HG03280 (cell line): ENCODE data around the gene DLX4.

Source experiments
- ATAC-seq: cut with Tn5 transposase; IDR thresholded peaks from one replicate; pipeline ENCODE4 v1.9.1; 2021; ENCODE audit warnings: mild to moderate bottlenecking, moderate library complexity; ENCODE audit not compliant: unreplicated experiment

DLX4 gene

DNA sequence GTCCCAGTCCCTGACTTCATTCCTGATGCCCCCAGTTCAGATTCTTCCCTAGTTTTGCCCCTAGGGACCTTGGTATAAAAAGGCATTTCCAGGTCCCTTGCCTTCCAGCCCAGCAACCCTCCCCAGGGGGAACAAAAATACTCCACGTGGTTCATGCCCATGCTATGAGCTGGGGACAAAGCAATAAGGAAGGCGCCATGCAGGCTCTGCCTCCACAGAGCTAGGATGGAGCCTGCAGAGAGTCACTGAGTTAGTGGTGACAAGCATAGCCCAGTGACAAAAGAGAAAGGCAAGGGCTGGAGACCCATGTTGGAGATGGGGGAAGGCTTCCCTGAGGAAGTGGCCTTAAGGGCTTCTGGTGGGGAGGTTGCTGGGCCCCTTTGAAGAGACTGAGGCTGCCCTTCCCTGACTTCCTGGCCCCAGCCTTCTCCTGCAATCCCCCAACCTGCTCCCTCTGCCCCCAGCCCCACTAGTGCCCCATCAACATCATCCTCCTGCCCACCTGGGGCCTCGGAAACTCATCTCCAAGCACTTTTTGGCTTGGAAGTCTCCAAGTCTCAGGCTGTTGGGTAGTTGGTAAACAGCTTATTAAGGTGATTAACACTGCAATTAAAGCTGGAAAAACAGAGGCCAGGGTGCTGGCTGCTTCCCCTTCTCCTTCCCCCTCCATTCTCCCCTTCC is 16.5 kb downstream of the DLX4 start:
- ATAC-seq, result no peak

DNA sequence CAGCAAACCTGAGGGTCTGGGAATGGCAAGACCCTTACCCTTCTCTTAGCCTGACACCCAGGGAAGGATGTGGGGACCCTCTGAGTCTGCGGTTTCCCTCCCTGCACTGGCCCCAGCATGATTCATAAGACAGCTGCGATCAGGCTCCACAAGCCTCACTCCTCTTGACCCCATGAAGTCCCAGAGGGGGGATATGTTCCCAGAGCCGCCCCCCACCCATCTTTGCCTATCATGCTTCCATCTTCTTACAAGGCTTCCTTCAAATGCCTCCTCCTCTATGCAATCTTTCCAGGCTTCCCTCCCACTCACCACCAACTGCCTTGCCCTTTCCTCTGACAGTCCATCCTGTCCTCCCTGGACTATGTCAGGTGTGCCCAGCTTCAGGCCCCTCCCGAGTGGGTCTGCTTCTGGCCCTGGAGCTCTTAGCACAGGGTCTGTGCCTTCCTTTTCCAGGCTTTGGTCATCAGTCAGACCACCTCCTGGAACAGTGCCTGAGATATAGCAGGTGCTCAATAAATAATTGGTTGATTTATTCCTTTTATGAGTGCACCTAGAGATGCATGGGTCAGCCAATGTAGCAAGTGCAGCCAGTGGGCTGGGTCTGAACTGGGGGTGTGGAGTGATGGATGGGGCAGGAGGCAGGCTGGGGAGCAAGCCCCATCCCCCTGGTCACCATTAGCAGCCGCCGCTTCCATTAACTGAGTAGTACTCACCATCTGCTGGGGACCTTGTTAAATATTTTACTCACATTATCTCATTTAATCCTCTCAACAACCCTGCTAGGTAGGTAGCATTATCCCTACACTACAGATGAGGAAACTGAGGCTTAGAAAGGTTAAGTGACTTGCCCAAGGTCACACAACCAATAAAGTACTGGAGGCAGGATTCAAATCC is 17.7 kb downstream of the DLX4 start:
- ATAC-seq, result no peak

DNA sequence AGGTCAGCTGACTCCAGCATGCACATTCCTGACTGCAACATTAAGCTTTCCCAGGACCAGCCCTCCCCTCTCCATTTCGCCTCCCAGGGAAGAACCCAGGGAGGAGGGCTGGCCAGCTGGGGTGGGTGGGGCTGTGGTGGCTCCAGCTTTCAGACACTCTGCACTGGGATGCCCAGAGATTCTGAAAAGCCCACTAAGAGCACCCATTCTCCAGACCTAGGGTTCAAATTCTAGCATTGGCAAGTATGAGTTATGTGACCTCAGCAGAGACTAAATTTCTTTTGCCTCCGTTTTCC is 18.2 kb downstream of the DLX4 start:
- no peak for ATAC-seq

DNA sequence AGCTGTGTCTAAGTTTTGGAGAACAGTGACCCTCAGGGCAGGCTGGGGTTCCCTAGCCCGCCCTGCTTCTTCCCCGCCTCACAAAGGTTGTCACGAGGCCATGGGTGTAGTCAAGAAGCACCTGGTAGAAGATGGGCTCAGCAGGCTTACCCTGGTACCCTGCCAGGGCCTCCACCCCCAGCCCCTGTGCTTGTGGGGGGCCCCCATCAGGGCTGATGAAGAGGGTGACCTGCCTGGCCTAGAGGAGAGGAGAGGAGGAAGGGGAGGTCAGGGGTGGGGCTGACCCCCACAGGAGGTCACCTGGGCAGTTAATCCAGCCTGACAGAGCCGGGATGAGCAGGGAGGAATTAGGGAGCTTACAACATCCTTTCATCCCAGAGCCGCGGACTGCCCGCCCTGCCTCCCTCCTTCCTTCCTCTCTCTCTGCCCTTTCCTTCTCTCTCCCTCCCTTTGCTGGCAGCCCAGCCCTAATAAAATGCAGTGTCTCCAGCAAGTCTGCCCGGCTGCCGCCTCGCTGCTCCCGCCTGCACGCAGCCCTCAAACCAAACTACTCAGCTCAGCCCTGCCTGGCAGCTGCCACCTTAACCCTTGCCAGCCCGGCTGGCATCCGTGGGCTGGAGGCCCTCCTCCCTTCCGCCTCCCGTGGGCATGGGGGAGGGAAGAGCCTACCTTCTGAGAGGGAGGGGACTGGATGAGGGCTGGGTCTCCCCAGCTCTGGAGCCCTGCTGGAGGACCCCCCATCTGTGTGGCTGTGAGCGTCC is 18.9 kb downstream of the DLX4 start:
- ATAC-seq, result no peak

DNA sequence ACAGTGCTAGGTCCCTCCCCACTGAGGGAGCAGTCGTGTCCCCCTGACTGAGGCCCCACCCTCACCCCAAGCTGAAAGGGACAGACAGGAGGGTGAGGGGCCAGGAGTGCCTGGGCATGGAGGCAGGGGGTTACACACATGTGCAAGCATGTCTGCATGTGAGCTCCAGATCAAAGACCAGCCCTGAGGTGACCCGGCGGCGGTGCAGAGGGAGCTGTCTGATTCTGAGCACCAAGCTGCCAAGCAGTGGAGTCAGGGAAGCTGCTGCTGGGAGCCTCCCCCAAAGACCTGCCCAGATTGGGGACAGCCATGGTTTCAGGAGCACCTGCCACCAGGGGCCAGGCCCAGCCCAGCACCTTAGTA is 20.5 kb downstream of the DLX4 start:
- ATAC-seq, result no peak

DNA sequence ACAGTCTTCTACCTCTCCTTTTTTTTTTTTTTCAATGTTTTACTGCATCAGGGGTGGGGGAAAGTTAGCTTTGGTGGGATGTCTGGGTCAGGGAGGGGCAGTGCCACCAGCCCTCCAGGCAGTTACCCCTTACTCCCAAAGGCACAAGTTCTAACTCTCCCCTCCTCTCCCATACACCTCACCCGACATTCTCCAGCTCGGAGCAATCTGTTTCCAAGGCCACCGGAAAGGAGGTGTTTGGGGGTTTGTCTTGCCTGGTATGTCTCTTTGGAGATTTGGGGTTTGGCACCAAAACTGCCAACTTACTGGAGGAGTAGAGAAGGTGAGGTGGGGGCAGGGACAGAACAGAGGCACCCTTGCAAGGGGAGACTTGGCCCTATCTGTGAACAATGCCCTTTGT is 21.3 kb downstream of the DLX4 start:
- no peak for ATAC-seq

DNA sequence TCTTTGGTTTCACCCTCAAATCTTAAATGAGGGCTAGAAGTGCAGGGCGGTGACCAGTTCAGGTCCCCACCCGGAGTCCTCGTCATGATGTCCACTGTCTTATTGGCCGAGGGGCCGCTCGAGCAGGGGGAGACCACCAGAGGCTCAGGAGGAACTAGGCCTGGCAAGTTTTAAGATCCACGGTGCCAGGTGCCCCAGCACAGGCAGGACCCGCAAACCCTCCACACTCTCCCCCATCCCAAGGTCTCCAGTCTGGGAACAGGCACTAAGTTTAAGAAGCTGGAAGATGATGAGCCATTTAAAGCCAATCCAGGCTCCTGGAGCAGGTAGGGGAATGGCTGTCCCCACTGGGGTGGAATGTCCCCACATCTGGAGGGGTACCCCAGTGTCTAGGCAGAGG is 21.9 kb downstream of the DLX4 start:
- ATAC-seq, result no peak

DNA sequence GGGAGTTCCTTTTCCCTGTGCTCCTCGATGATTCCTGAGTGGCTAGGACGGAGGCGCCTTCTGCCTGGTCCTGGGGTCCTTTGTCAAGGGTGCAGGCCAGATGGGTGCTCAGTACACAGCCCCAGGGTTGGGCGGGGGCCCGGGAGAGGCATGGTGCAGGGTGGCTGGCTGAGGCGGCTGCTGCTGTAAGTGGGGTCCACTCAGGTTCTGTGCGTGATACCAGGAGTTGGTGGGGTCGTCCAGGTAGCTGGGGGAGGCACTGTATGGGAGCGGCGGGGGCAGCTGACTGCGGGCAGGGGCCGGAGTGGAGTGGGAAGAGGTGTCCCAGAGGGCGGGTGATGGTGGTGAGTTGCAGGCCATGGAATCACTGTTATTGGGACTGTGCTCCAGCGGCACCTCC is 22.4 kb downstream of the DLX4 start:
- ATAC-seq, result no peak

DNA sequence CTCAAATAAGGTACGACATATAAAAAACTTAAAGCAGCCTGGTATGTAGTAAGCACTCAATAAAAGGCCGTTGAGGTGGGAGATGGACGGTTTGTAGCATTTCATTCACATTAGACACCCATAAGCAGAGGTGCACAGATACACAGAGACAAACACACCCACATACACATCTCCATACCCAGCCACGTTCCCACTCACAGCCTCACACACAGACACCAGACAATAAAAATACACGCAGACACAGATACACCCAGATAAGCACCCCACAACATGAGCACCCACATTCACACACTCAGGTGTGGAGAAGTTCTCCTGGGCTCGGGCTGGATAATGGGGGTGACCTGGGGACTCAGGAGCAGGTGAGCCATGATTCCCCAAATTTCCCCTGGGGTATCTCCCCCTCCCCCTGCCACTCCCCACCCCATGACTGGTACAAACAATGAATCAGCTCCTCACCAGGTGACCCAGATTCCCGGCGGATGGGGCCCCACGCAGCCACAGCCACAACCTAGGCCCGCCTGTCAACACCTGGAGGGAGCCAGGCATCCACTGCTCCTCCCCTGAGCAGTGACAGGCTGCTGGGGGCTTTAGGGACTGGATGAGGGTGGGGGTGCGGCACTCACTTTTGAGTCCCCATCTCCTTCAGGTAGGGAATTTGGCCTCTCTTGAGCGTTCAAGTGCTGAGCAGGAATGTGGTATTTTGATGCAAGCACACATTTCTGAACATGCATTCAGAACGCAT is 23.4 kb downstream of the DLX4 start:
- no peak for ATAC-seq

DNA sequence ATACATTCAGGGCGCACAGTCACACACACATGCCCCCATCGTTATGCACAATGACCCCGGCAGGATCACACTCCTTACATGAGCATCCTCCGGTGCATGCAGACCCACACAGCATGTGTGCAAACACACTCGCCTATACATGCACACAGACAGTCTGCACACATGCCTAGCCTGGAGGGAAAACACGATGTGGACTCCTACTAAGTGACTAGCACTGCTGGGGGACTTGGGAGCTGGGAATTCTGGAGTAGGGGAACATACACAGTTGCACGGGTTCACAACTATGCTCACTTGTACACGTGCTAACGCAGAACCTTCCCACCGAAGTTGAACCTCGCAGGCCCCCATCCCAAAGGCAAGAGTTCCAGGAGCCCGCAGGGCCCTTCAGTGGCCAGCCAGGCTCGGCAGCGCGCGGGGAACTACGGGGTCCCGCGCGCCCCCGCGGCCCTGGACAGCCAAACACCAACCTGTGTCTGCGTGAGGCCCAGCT is 24.0 kb downstream of the DLX4 start:
- no peak for ATAC-seq

DNA sequence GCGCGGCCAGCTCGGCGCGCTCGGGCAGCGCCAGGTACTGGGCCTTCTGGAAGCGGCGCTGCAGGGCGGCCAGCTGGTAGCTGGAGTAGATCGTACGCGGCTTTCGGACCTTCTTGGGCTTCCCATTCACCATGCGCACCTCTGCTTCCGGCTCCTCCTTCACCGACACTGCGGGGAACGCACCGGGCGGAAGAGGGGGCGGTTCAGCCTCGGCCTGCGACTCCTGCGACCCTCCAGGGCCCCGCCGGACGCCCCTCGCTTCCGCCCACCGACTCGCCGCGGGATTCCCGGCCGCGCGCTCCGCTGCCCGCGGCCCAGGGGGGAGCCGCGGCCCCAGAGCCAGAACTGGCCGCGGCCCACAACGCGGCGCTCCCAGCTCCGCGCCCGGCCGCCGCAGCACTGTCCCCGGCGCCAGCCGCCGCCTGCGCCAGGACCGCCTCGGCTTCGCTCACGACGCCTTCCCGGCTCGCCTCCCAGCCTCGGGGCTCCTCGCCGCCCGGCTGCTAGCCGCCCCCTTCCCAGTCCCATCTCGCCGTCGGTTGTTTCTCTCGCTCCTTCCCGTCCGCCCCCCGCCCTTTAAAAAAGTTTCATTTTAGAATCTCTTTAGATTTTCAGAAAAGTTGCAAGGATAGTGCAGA is 24.6 kb downstream of the DLX4 start:
- no peak for ATAC-seq

DNA sequence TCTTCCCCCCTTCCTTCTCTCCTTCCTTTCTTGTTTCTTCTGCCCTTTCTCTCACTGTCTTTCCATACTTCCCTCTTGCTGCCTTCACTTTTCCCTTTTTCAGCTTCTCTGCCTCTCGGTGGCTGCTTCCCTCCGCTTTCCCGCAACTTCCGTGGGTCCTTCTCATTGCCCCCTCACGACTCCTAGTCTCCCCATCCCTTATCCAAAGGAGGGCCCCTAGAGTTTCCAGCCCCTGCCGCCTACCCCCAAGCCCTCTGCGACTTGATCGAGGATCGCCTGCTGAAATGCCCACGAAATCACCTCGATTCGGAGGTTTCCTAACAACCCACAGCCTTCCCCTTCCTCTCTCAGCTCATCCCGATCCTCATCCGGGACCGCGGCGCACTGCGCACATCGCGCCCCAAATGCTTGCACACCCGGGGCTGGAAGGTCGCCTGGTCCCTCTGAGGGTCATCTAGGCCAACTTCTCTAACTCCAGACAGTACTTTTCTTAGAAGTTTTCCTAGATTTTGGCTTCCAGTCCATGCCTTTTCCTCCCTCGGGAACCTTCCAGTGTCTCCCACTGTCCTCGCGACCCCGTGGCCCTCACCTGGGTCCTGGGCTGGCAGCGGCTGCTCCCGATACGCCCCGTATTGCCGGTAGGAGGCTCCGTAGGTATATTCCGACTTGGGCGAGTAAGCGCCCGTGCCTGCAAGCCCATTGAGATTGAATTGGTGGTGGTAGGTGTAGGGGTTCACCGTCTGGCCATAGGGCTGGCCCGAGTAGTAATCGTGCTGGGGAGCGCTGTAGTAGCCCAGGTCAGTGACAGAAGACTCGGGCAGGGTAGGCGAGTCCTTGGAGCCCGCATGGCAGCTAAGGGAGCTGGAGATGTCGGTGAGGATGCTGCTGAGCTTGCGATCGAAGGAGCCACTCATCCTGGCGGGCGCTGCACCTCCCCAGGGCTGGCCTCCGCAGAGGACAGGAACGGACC is 25.4 kb downstream of the DLX4 start:
- no peak for ATAC-seq

DNA sequence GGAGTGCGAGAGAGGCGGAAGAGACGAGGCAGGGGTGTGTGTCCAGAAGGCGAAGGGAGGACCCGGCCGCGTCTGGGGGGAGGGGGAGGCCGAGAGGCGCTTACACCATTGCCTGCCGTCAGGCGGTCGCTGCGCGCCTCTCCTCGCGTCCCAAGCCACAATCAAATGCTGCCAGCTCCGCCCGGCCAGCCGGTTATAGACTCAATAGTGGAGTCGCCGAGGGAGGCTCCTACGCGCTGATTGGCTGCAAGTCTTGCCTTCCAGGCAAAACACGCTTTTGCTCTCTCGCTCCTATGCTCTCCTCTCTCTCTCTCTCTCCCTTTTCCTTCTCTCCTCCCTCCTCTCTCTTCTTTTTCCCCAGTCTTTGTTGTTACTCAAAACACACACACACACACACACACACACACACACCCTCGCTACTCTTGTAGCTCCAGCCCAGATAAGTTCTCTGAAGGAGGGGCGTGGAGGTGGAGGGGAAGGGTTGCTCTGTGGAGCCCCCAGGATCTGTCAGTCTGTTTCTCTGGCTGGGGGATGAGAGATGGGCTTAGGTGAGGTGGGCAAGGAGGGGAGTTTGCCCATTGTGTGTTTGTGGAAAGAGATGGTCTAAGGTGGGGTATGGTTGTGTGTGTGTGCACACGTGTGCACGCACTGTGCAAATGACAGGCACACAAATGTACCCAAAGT is 26.2 kb downstream of the DLX4 start, which contains the start of gene DLX3:
Gene DLX3 (minus strand): TSS at position 170 of the 684 bp plus-strand sequence. CDS start 226 bp downstream, outside the sequence.
- no peak for ATAC-seq

DNA sequence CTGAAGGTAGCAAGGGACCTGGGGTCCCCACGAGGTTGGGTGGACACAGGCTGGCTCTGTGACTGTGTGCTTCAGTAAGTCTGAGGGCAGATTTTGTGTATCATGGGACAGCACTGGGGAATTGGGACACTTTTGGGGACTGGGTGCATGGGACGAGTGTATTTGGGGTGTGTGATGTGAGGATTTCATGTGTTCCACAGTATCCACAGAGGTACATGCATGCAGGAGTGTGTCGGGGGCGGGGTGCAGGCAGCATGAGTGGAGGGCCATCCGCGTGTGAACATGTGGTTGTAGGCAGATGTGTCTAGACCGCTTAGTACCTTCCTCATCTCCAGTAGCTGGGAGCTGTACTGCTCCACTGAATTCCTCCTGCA is 27.1 kb downstream of the DLX4 start:
- no peak for ATAC-seq

DNA sequence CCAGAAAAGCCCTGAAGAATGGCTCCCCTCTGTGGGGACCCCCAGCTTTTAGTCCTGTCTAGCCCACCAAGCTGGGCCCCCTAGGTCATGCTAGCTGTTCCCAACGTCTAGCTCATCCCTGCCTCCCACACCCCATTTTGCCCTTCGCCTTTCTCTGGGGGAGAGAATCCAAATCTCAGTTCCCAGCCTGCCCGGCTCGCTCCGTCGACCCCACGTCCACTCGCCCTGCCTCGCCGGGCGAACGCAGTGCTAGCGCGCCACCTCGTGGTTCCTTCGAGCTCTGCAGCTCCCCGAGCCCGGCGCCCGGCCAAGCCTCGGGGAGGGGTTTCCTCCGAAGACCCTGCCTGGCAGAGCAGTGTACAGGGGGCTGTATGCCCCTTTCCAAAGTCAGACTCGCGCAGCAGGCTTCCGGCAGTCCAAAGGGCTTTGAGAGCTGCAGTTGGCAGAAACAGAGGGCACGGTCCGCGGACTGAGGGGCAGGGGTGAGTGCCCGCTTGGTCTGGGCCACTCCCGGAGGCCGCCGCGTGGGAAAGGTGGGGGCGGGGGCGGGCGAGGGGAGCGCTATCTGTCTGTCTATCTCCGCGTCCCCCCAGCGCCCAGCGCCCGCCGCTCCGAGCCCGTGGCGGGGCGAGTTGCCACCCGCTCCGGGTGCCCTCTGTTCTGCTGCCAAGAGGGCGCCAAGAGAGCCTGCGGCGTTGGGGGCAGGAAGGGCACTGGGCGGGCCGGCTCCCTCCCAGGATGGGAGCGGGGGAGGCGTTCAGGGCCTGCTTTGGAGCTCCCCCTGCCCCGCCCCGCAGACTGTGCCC is 27.7 kb downstream of the DLX4 start:
- no peak for ATAC-seq

DNA sequence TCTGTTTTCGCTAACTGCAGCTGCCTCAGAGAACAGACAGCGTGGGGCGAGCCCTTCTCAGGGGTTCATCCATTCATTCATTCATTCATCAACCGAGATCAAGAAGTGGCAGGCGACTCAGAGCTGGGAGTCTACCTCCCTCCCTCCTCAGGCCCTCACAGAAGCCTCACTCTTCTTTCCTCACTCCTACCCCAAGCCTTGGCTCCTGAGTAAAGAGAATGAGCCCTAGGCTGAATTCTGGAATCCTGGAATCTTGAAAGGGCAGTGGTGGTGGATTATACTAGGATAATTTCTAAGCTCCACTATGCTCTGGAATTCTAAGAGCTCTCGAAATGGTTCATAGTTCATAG is 28.3 kb downstream of the DLX4 start:
- ATAC-seq, result no peak

DNA sequence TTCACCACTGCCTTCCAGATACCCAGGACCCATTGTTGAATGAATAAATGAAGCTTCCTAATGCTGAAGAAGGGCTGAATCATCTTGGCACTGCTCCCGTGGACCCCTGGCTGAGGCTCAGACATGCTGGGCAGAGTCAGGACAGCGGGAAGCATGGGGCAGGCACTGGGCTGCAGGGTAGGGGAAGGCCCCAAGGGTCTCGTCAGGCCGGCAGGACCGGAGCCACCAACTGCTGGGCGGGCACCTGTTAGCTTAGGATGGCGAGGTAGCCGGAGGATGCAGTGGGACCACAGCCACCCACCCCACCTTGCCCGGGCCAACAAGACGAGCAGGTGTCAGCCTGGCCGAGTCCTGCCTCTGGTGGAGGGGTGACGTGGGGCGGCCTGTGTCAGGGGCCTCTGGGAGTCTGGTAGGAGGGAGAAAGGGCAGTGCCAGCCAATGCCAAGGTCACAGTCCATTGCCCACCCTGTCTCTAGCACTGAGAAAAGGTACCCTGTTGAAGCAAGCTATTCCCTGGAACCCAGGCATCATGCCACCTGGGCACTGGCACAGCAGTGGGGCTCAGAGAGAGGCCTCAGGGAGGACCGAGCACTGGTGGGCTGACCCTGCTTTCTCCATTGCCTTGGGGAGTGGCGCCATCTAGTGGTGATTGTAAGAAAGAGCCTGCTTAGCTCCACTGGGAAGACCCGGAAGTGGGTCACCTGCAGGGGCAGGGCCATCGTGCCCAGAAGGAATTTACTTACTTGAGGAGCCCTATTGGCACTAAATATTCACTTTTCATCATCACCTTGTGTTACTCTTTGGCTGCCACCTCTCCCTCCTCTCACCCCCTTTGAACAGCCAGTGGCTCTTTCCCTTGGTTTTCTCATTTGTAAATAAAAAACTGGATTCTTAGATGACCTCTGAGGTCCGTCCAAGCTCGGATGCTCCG is 29.0 kb downstream of the DLX4 start:
- peak; percentile 67 for ATAC-seq
